Measurements from ENCODE around the gene PTGDS. TPM values are rescaled to one million over a fixed set of nuclear protein-coding genes. Genes with fewer than 3 reads are reported as not detected.

Gene PTGDS
- total and polyA plus RNA-seq, 2 donors (not counting 1 experiment from before 2014, with no cell fraction given): 0.13 TPM; not detected in 1

- ChIA-PET CTCF (interaction anchor here (1.6 kb wide), 1 partner anchor 11 kb away, joined by 5 read pairs; no protein-coding TSS in a partner anchor), POLR2A (interaction anchor here (0.6 to 0.7 kb wide), 2 partner anchors 27 to 342 kb away, joined by 4 to 5 read pairs; no protein-coding TSS in a partner anchor)
Measured at GRCh38 chr9:137017791-137018497, 40.6 kb downstream of the PTGDS start.

More at GRCh38 chr9:137017791-137018497, 40.6 kb downstream of the PTGDS start:
- H3K4me1 ChIP-seq (ENCODE audit: control insufficient read depth in 2 of 2, insufficient read depth in 2 of 2, low read length in 2 of 2): no peaks in the 10 kb centered on the region
- no peaks in the 10 kb centered on the region for H3K27me3 Mint-ChIP-seq
- H3K27me3 ChIP-seq (replicated peaks in 1 of 4; ENCODE audit: control extremely low read depth in 1 of 4, control insufficient read depth in 3 of 4, insufficient read depth in 4 of 4, low read length in 3 of 4): no peaks in the 10 kb centered on the region
- no peak overlapping the region for H3K4me3 ChIP-seq (ENCODE audit: control extremely low read depth in 1 of 5, extremely low read depth in 1 of 5, insufficient read depth in 1 of 5, low read depth in 2 of 5, low read length in 4 of 5)
- 96% methylated on average over 36 of the region's 45 CpGs for whole genome bisulfite sequencing (ENCODE audit: insufficient coverage)
- no peak overlapping the region for H2AFZ ChIP-seq (ENCODE audit: insufficient read depth, low read depth, low read length, poor library complexity, severe bottlenecking)
- peaks cover 0 to 9% (median 0%) of the 10 kb centered on the region in 3 donors for H3K9me3 ChIP-seq (ENCODE audit: control extremely low read depth in 1 of 3, control insufficient read depth in 2 of 3, insufficient read depth in 1 of 3, low read length in 2 of 3)
- ATAC-seq (ENCODE audit: low read depth) (no peak), DNase-seq (no peak)
- no peak overlapping the region for H3K4me2 ChIP-seq (replicated peaks; ENCODE audit: low read depth, low read length, poor library complexity, severe bottlenecking)
- no peak overlapping the region for H3K27ac ChIP-seq (ENCODE audit: low read length in 2 of 2)
- TF ChIP-seq EZH2 (IDR thresholded peaks at IDR 0.05; ENCODE audit: borderline replicate concordance, insufficient read depth, low read depth, low read length, poor library complexity, severe bottlenecking) (no peak), CTCF (IDR thresholded peaks at IDR 0.05) (no peak)
- H3K79me2 ChIP-seq (ENCODE audit: control insufficient read depth, insufficient read depth, low read length): no peaks in the 10 kb centered on the region
- peaks cover 0 to 5% of the 10 kb centered on the region in 2 experiments for H3K36me3 ChIP-seq (replicated peaks in 1 of 2; ENCODE audit: control extremely low read depth in 1 of 2, control insufficient read depth in 1 of 2, extremely low read depth in 1 of 2, insufficient read depth in 2 of 2, low read length in 1 of 2)
- H3K4me1 Mint-ChIP-seq: no peaks in the 10 kb centered on the region
- no peaks in the 10 kb centered on the region for H4K20me1 ChIP-seq (ENCODE audit: control insufficient read depth, insufficient read depth, low read length, poor library complexity, severe bottlenecking)
- no peak overlapping the region for H3K4me3 Mint-ChIP-seq
- no peaks in the 10 kb centered on the region for H3K9me3 Mint-ChIP-seq (ENCODE audit: insufficient read depth)
- no peak overlapping the region for H3K9ac ChIP-seq (ENCODE audit: low read length)
- H3K27ac Mint-ChIP-seq: no peak overlapping the region
- intact Hi-C loops (cut with micrococcal nuclease): no loop called here

Data from B cell (primary cell).